ENCODE data around the gene TRAM2. TPM values are rescaled to one million over a fixed set of nuclear protein-coding genes. Genes with fewer than 3 reads are reported as not detected.

The TRAM2 gene
- total and polyA plus RNA-seq, 2 of the 13 experiments (the other 11 are each of a cell fraction or from before 2014, with no cell fraction given), result 49.1 to 72.5 TPM

DNA sequence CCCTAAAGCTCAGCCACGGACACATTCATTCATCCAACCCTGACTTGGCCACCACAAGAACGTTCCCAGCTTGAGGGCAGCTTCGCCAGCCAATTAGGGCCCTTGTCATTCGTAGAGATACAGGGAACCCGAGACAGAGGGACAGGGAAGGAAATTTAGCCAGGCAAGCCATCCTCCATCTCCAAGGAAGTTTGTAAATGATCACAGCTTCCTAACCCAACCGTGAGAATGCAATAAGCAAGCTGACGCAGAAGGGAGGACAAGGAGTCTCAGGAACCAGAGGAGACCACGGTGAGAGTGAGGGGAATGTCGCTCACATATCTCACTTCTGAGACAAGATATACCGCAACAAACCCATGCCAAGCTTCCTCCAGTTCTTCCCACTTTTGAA is 1.4 kb downstream of the TRAM2 start:
- ChIA-PET POLR2A (interaction anchor here (1.2 to 5.7 kb wide), 12 partner anchors 9 to 158 kb away, joined by 3 to 133 read pairs (median 9); partner anchors contain the start of gene EFHC1), CTCF (ENCODE audit: low intra/inter-chr PET ratio, low total read pairs) (interaction anchor here (1.7 to 3.4 kb wide), 3 partner anchors 15 to 88 kb away, joined by 8 to 48 read pairs (median 22); no protein-coding TSS in a partner anchor)
- intact Hi-C loops (cut with micrococcal nuclease; ENCODE audit: unreplicated experiment), result no loop called here
- TSS peak; percentile 41 for BruUV-seq (replicated peaks)
- no peaks in the 10 kb centered on the region; a peak in 1 of 5 replicates for H3K27me3 ChIP-seq (ENCODE audit: control insufficient read depth in 1 of 2, insufficient read depth in 2 of 2, low read length in 2 of 2)
- peak overlapping the region; percentile 79 for H3K27ac ChIP-seq (ENCODE audit: extremely low read length, insufficient read depth, low read length)
- no peak overlapping the region for H2AFZ ChIP-seq (ENCODE audit: low read length)
- DNase-seq (ENCODE audit: low spot score), result no peak
- peak overlapping the region; percentile 87 for H3K9ac ChIP-seq (ENCODE audit: insufficient read depth, low read depth, low read length)
- H3K4me1 ChIP-seq (ENCODE audit: insufficient read depth, low read length), result peaks cover 71% of the 10 kb centered on the region
- 11% methylated on average over 10 of the region's 10 CpGs for WGBS (ENCODE audit: low lambda C conversion rate)
- H3K36me3 ChIP-seq (replicated peaks in 1 of 2; ENCODE audit: control insufficient read depth in 1 of 2, insufficient read depth in 2 of 2, low read length in 2 of 2), result peaks cover 0 to 27% of the 10 kb centered on the region in 2 experiments; a peak in 3 of 5 replicates
- in situ Hi-C loops (cut with HindIII; ENCODE audit: extremely low pct_ligation_motif_present, low pct_unique_long_range_greater_than_20kb), result loop anchor here (5.0 kb wide), 1 partner anchor 58 kb away; no protein-coding TSS in a partner anchor
- peaks cover 63% of the 10 kb centered on the region for H3K79me2 ChIP-seq (ENCODE audit: insufficient read depth, low read length)
- FAIRE-seq, result peak; percentile 62
- H3K4me2 ChIP-seq (ENCODE audit: low read depth, low read length), result peak overlapping the region; percentile 97
- H4K20me1 ChIP-seq (ENCODE audit: insufficient read depth, low read length), result peaks cover 57% of the 10 kb centered on the region
- peak overlapping the region; percentile 82 to 97 (median 89) for H3K4me3 ChIP-seq (replicated peaks in 1 of 3; ENCODE audit: insufficient read depth in 1 of 3, low read depth in 2 of 3, low read length in 3 of 3)
- no peaks in the 10 kb centered on the region for H3K9me3 ChIP-seq (ENCODE audit: low read length)
- no peak for ATAC-seq
- TF ChIP-seq TSC22D2 (CRISPR knock-in tag; IDR thresholded peaks at IDR 0.05; ENCODE audit: borderline replicate concordance) (0 out of 2 replicates have a peak, but pooled peaks have one; percentile 25), ZNF550 (CRISPR knock-in tag; IDR thresholded peaks at IDR 0.05; ENCODE audit: borderline replicate concordance) (no peak), HDAC2 (CRISPR knock-in tag; IDR thresholded peaks at IDR 0.05) (peak; percentile 26; the same call in 1 of the 2 replicates), TAF1 (CRISPR knock-in tag; IDR thresholded peaks at IDR 0.05) (no peak; the same call in 1 of the 2 replicates), ZNF224 (CRISPR knock-in tag; IDR thresholded peaks at IDR 0.05) (0 out of 2 replicates have a peak, but pooled peaks have one; percentile 16), MYC (CRISPR knock-in tag; IDR thresholded peaks at IDR 0.05; ENCODE audit: borderline replicate concordance) (no peak), TBL1XR1 (IDR thresholded peaks at IDR 0.05; ENCODE audit: borderline replicate concordance, low read length, partially characterized antibody) (no peak), DR1 (CRISPR knock-in tag; IDR thresholded peaks at IDR 0.05) (no peak), NFYC (CRISPR knock-in tag; IDR thresholded peaks at IDR 0.05) (0 out of 2 replicates have a peak, but pooled peaks have one; percentile 39), ZNF530 (CRISPR knock-in tag; IDR thresholded peaks at IDR 0.05; ENCODE audit: low read depth) (no peak), ZFP36L2 (CRISPR knock-in tag; IDR thresholded peaks at IDR 0.05) (no peak), ZNF383 (CRISPR knock-in tag; IDR thresholded peaks at IDR 0.05; ENCODE audit: borderline replicate concordance) (no peak), FOSL2 (CRISPR knock-in tag; IDR thresholded peaks at IDR 0.05) (no peak)
- TF ChIP-seq, protein P1, sequence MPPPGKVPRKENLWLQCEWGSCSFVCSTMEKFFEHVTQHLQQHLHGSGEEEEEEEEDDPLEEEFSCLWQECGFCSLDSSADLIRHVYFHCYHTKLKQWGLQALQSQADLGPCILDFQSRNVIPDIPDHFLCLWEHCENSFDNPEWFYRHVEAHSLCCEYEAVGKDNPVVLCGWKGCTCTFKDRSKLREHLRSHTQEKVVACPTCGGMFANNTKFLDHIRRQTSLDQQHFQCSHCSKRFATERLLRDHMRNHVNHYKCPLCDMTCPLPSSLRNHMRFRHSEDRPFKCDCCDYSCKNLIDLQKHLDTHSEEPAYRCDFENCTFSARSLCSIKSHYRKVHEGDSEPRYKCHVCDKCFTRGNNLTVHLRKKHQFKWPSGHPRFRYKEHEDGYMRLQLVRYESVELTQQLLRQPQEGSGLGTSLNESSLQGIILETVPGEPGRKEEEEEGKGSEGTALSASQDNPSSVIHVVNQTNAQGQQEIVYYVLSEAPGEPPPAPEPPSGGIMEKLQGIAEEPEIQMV (CRISPR knock-in tag; IDR thresholded peaks at IDR 0.05; ENCODE audit: low read depth), result 0 out of 2 replicates have a peak, but pooled peaks have one; percentile 23
- TF ChIP-seq, protein P2, sequence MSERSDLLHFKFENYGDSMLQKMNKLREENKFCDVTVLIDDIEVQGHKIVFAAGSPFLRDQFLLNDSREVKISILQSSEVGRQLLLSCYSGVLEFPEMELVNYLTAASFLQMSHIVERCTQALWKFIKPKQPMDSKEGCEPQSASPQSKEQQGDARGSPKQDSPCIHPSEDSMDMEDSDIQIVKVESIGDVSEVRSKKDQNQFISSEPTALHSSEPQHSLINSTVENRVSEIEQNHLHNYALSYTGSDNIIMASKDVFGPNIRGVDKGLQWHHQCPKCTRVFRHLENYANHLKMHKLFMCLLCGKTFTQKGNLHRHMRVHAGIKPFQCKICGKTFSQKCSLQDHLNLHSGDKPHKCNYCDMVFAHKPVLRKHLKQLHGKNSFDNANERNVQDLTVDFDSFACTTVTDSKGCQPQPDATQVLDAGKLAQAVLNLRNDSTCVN (CRISPR knock-in tag; IDR thresholded peaks at IDR 0.05; ENCODE audit: borderline replicate concordance), result 0 out of 2 replicates have a peak, but pooled peaks have one; percentile 57
- TF ChIP-seq, protein P3, sequence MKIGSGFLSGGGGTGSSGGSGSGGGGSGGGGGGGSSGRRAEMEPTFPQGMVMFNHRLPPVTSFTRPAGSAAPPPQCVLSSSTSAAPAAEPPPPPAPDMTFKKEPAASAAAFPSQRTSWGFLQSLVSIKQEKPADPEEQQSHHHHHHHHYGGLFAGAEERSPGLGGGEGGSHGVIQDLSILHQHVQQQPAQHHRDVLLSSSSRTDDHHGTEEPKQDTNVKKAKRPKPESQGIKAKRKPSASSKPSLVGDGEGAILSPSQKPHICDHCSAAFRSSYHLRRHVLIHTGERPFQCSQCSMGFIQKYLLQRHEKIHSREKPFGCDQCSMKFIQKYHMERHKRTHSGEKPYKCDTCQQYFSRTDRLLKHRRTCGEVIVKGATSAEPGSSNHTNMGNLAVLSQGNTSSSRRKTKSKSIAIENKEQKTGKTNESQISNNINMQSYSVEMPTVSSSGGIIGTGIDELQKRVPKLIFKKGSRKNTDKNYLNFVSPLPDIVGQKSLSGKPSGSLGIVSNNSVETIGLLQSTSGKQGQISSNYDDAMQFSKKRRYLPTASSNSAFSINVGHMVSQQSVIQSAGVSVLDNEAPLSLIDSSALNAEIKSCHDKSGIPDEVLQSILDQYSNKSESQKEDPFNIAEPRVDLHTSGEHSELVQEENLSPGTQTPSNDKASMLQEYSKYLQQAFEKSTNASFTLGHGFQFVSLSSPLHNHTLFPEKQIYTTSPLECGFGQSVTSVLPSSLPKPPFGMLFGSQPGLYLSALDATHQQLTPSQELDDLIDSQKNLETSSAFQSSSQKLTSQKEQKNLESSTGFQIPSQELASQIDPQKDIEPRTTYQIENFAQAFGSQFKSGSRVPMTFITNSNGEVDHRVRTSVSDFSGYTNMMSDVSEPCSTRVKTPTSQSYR (CRISPR knock-in tag; IDR thresholded peaks at IDR 0.05; ENCODE audit: borderline replicate concordance), result peak; percentile 43; the same call in 1 of the 2 replicates
- TF ChIP-seq, protein P4, sequence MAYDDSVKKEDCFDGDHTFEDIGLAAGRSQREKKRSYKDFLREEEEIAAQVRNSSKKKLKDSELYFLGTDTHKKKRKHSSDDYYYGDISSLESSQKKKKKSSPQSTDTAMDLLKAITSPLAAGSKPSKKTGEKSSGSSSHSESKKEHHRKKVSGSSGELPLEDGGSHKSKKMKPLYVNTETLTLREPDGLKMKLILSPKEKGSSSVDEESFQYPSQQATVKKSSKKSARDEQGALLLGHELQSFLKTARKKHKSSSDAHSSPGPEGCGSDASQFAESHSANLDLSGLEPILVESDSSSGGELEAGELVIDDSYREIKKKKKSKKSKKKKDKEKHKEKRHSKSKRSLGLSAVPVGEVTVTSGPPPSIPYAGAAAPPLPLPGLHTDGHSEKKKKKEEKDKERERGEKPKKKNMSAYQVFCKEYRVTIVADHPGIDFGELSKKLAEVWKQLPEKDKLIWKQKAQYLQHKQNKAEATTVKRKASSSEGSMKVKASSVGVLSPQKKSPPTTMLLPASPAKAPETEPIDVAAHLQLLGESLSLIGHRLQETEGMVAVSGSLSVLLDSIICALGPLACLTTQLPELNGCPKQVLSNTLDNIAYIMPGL (CRISPR knock-in tag; IDR thresholded peaks at IDR 0.05; ENCODE audit: borderline replicate concordance in 1 of 2, low read depth in 1 of 2), result no peak

All from HepG2 (cell line).